RWPE1 (cell line): Measurements from ENCODE around the gene DGKH.
A peak's percentile ranks its signal among the peaks of the same experiment; 100 is the strongest.

ENCODE experiments used
- CTCF ChIA-PET: fragments of 350-600 bp; sonication (Branson Sonifier 250); formaldehyde crosslinking; extraction: SDS; loops from one replicate; lab custom pipeline; 2021; lab: Yijun Ruan, JAX
- POLR2A ChIA-PET: fragments of 400-600 bp; formaldehyde crosslinking; extraction: SDS; loops from one replicate; lab custom pipeline; 2020; ENCODE audit warnings: antibody characterized with exemption; ENCODE audit not compliant: low non-redundant PET; lab: Yijun Ruan, JAX
- DNase-seq: peaks from one replicate; pipeline ENCODE4 v3.0.0; 2012; ENCODE audit warnings: low spot score
- H3K27ac ChIP-seq: fragments of 450-650 bp; 2 replicates; pipeline ENCODE4 v1.5.1; 2017
- CTCF ChIP-seq: fragments of 450-650 bp; conservative IDR thresholded peaks from 2 replicates; pipeline ENCODE4 v1.5.1; 2017; ENCODE audit warnings: low read depth, mild to moderate bottlenecking

DGKH gene

GRCh38 chr13:42075517-42075916, 27.1 kb downstream of the DGKH start:
- ChIA-PET CTCF (no interaction called here), POLR2A (no interaction called here)
- TF ChIP-seq CTCF: no peak
- H3K27ac ChIP-seq: no peak overlapping the region
- no peak for DNase-seq

DNA sequence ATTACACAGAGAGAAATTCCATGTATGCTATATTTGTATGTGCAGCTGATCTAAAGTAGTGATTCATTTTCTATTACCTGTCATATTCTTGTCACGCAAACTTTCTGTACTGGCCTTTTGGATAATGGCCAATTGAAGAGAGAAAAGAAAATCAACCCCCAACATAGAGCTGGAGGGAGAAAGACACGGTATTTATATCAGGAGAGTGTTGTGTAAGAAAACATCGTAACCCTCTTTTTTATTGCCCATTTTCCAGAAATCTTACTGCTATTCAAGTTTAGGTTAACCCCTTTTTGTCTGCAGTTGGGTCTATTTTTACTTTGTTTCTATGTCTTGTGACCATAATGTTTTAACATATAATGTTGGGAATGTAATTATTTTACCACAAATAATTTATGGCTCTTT, 27.9 kb downstream of the DGKH start:
- H3K27ac ChIP-seq: no peak overlapping the region
- POLR2A ChIA-PET: no interaction called here
- peak; percentile 8 for DNase-seq
- CTCF ChIA-PET: interaction anchor here (0.6 to 0.7 kb wide), 2 partner anchors 140 to 1264 kb away, joined by 3 to 4 read pairs; no protein-coding TSS in a partner anchor
- no peak for TF ChIP-seq CTCF

GRCh38 chr13:42078128-42078808, 29.8 kb downstream of the DGKH start:
- ChIA-PET CTCF (interaction anchor here (0.6 kb wide), 1 partner anchor 139 kb away, joined by 3 read pairs; no protein-coding TSS in a partner anchor), POLR2A (no interaction called here)
- no peak for TF ChIP-seq CTCF
- no peak overlapping the region for H3K27ac ChIP-seq
- DNase-seq: no peak

GRCh38 chr13:42083138-42083770, 34.8 kb downstream of the DGKH start:
- no peak overlapping the region for H3K27ac ChIP-seq
- TF ChIP-seq CTCF: no peak
- ChIA-PET CTCF (no interaction called here), POLR2A (no interaction called here)
- no peak for DNase-seq

DNA sequence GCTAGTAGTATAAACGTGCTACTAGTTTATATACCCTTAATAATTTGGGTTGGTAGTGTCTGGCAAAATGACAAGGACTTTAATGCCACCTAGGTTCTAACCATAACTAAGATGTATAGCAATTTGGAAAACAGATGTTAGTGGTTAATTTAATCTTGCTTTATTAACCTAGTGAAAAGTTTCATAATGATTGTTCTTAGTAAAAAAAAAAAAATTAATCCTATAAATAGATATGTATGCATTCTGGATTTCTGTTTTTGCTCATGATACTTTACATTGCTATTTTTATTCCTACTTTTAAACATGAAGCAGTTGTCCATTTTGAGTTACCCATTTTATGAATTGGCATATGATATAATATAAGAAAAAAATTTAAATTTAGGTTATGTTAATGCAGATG, 36.3 kb downstream of the DGKH start:
- DNase-seq: no peak
- CTCF ChIA-PET: no interaction called here
- POLR2A ChIA-PET: no interaction called here
- TF ChIP-seq CTCF: no peak
- no peak overlapping the region for H3K27ac ChIP-seq

DNA sequence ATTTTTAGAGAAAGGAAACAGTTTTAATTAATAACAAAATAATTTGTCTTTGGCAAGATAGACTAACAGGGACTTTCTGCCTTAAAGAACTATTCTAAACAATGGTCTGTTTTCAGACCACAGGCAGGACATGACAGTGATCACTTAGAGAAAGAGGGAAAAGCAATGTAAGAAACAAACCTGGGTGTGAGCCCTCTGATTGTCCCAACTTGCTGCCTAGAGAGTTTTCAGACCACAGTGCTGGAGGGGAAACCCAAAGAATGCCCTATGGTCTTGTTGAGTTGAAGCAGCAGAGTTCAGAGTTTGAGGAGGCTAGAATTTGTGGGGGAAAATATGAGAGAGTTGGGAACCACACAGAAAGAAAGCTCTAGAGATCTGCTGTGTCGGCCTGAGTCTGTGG, 38.1 kb downstream of the DGKH start:
- DNase-seq: no peak
- no peak for TF ChIP-seq CTCF
- POLR2A ChIA-PET: no interaction called here
- H3K27ac ChIP-seq: no peak overlapping the region
- CTCF ChIA-PET: no interaction called here
